ENCODE data around the gene KCNE1. TPM values are rescaled to one million over a fixed set of nuclear protein-coding genes. Genes with fewer than 3 reads are reported as not detected.

Gene KCNE1
- total and polyA plus RNA-seq, 4 donors, result 0.28 to 7.2 (median 2.5) TPM

GRCh38 chr21:34520764-34521508 lies 8.9 kb upstream of the KCNE1 start:
- Histone ChIP-seq H3K4me1 (ENCODE audit: control insufficient read depth in 1 of 2, insufficient read depth in 2 of 2, low read length in 2 of 2) (peaks cover 0 to 4% of the 10 kb centered on the region in 2 donors), H3K4me3 (ENCODE audit: low read length in 2 of 2) (no peak overlapping the region), H3K9me3 (ENCODE audit: control insufficient read depth, low read length) (no peaks in the 10 kb centered on the region), H3K27ac (ENCODE audit: low read depth in 1 of 2, low read length in 2 of 2) (no peak overlapping the region), H3K36me3 (ENCODE audit: control insufficient read depth in 1 of 2, insufficient read depth in 2 of 2, low read length in 1 of 2) (no peaks in the 10 kb centered on the region), H3K27me3 (ENCODE audit: control insufficient read depth in 1 of 2, insufficient read depth in 2 of 2, low read length in 1 of 2) (no peaks in the 10 kb centered on the region)
- intact Hi-C loops (cut with DNase I), result loop anchor here in 1 of 2 donors (5.0 kb wide), 2 partner anchors 41 to 81 kb away; no protein-coding TSS in a partner anchor
- DNase-seq, result peak; percentile 63 to 69
- ATAC-seq (ENCODE audit: low FRiP score), result no peak
- WGBS, 2 donors, result 93% methylated on average over 20 of the region's 20 CpGs

- H3K36me3 ChIP-seq (ENCODE audit: control insufficient read depth in 1 of 2, insufficient read depth in 2 of 2, low read length in 1 of 2), result no peaks in the 10 kb centered on the region
Measured at GRCh38 chr21:34520281-34520680, 8.3 kb upstream of the KCNE1 start.

GRCh38 chr21:34519694-34520093 lies 7.7 kb upstream of the KCNE1 start:
- peak overlapping the region in 1 of 2 donors; percentile 6 for H3K27ac ChIP-seq (ENCODE audit: low read depth in 1 of 2, low read length in 2 of 2)
- intact Hi-C loops (cut with DNase I), result loop anchor here in 1 of 2 donors (5.0 kb wide), 2 partner anchors 43 to 83 kb away; no protein-coding TSS in a partner anchor

More at GRCh38 chr21:34520281-34520680, 8.3 kb upstream of the KCNE1 start:
- H3K4me3 ChIP-seq (ENCODE audit: low read length in 2 of 2), result no peak overlapping the region
- H3K9me3 ChIP-seq (ENCODE audit: control insufficient read depth, low read length), result no peaks in the 10 kb centered on the region
- DNase-seq (no peak), ATAC-seq (ENCODE audit: low FRiP score) (no peak)
- no peaks in the 10 kb centered on the region for H3K27me3 ChIP-seq (ENCODE audit: control insufficient read depth in 1 of 2, insufficient read depth in 2 of 2, low read length in 1 of 2)
- no peak overlapping the region for H3K27ac ChIP-seq (ENCODE audit: low read depth in 1 of 2, low read length in 2 of 2)
- H3K4me1 ChIP-seq (ENCODE audit: control insufficient read depth in 1 of 2, insufficient read depth in 2 of 2, low read length in 2 of 2), result peaks cover 0 to 4% of the 10 kb centered on the region in 2 donors
- WGBS, 2 donors, result 88 to 89% methylated on average over 6 of the region's 6 CpGs
- intact Hi-C loops (cut with DNase I), result loop anchor here in 1 of 2 donors (5.0 kb wide), 2 partner anchors 42 to 82 kb away; no protein-coding TSS in a partner anchor

GRCh38 chr21:34519016-34519415 lies 7.0 kb upstream of the KCNE1 start:
- Histone ChIP-seq H3K4me3 (ENCODE audit: low read length in 2 of 2) (no peak overlapping the region), H3K36me3 (ENCODE audit: control insufficient read depth in 1 of 2, insufficient read depth in 2 of 2, low read length in 1 of 2) (no peaks in the 10 kb centered on the region), H3K27me3 (ENCODE audit: control insufficient read depth in 1 of 2, insufficient read depth in 2 of 2, low read length in 1 of 2) (no peaks in the 10 kb centered on the region), H3K4me1 (ENCODE audit: control insufficient read depth in 1 of 2, insufficient read depth in 2 of 2, low read length in 2 of 2) (peaks cover 0 to 4% of the 10 kb centered on the region in 2 donors), H3K9me3 (ENCODE audit: control insufficient read depth, low read length) (no peaks in the 10 kb centered on the region), H3K27ac (ENCODE audit: low read depth in 1 of 2, low read length in 2 of 2) (peak overlapping the region in 1 of 2 donors; percentile 47)
- 67 to 75% methylated on average over 4 of the region's 4 CpGs for WGBS, 2 donors
- intact Hi-C loops (cut with DNase I), result no loop called here
- DNase-seq (no peak), ATAC-seq (ENCODE audit: low FRiP score) (no peak)

More at GRCh38 chr21:34519694-34520093, 7.7 kb upstream of the KCNE1 start:
- Histone ChIP-seq H3K9me3 (ENCODE audit: control insufficient read depth, low read length) (no peaks in the 10 kb centered on the region), H3K4me3 (ENCODE audit: low read length in 2 of 2) (no peak overlapping the region), H3K36me3 (ENCODE audit: control insufficient read depth in 1 of 2, insufficient read depth in 2 of 2, low read length in 1 of 2) (no peaks in the 10 kb centered on the region), H3K4me1 (ENCODE audit: control insufficient read depth in 1 of 2, insufficient read depth in 2 of 2, low read length in 2 of 2) (peaks cover 0 to 4% of the 10 kb centered on the region in 2 donors), H3K27me3 (ENCODE audit: control insufficient read depth in 1 of 2, insufficient read depth in 2 of 2, low read length in 1 of 2) (no peaks in the 10 kb centered on the region)
- no peak for ATAC-seq (ENCODE audit: low FRiP score)
- 92 to 97% methylated on average over 8 of the region's 8 CpGs for WGBS, 2 donors
- DNase-seq, result peak in 1 of 2 donors; percentile 70

GRCh38 chr21:34518301-34518700 lies 6.3 kb upstream of the KCNE1 start:
- no peaks in the 10 kb centered on the region for H3K9me3 ChIP-seq (ENCODE audit: control insufficient read depth, low read length)
- H3K27ac ChIP-seq (ENCODE audit: low read depth in 1 of 2, low read length in 2 of 2), result peak overlapping the region; percentile 39 to 47
- no peak for DNase-seq
- H3K27me3 ChIP-seq (ENCODE audit: control insufficient read depth in 1 of 2, insufficient read depth in 2 of 2, low read length in 1 of 2), result no peaks in the 10 kb centered on the region
- peaks cover 0 to 4% of the 10 kb centered on the region in 2 donors for H3K4me1 ChIP-seq (ENCODE audit: control insufficient read depth in 1 of 2, insufficient read depth in 2 of 2, low read length in 2 of 2)
- 25 to 33% methylated on average over 5 of the region's 5 CpGs for WGBS, 2 donors
- no peaks in the 10 kb centered on the region for H3K36me3 ChIP-seq (ENCODE audit: control insufficient read depth in 1 of 2, insufficient read depth in 2 of 2, low read length in 1 of 2)
- intact Hi-C loops (cut with DNase I), result no loop called here
- H3K4me3 ChIP-seq (ENCODE audit: low read length in 2 of 2), result no peak overlapping the region
- ATAC-seq (ENCODE audit: low FRiP score), result no peak

DNA sequence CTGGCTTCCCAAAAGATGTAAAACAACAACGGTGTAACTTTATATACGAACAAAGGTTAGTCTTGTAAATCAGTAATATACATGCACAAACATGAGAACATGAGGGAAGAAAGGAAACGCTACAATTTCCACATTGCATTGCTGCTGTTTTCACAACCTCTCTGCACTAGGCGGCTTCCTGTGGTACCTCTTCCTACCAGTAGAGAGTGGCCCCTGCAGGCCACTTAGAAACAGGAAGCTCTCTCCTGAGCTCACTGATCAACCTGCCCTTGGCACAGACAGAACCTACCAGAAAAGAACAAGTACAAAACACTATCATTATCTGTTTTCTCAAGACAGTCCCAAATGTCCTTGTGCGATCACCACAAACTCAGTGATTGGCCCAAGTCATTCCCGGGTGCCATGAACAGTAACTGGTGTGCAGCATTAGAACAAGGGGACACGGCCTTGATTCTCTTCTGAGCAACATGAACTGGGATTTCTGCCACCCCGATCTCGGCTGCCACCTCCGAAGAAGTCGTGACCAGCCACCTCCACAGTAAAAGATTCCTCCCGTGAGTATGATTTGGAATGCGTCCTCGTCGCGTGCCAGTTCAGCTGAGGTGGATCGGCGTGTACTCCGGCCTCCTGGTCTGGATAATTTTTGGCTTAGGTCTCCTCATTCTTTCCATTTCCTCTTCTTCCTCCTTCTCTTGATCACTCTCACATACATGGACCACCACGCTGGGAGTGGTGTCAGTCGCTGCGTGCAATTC lies 5.7 kb upstream of the KCNE1 start:
- 63 to 66% methylated on average over 22 of the region's 22 CpGs for WGBS, 2 donors
- intact Hi-C loops (cut with DNase I), result no loop called here
- Histone ChIP-seq H3K36me3 (ENCODE audit: control insufficient read depth in 1 of 2, insufficient read depth in 2 of 2, low read length in 1 of 2) (no peaks in the 10 kb centered on the region), H3K27ac (ENCODE audit: low read depth in 1 of 2, low read length in 2 of 2) (no peak overlapping the region), H3K4me1 (ENCODE audit: control insufficient read depth in 1 of 2, insufficient read depth in 2 of 2, low read length in 2 of 2) (no peaks in the 10 kb centered on the region), H3K27me3 (ENCODE audit: control insufficient read depth in 1 of 2, insufficient read depth in 2 of 2, low read length in 1 of 2) (no peaks in the 10 kb centered on the region), H3K4me3 (ENCODE audit: low read length in 2 of 2) (no peak overlapping the region), H3K9me3 (ENCODE audit: control insufficient read depth, low read length) (no peaks in the 10 kb centered on the region)
- no peak for DNase-seq
- no peak for ATAC-seq (ENCODE audit: low FRiP score)

- no peaks in the 10 kb centered on the region for H3K36me3 ChIP-seq (ENCODE audit: control insufficient read depth in 1 of 2, insufficient read depth in 2 of 2, low read length in 1 of 2)
- intact Hi-C loops (cut with DNase I), result no loop called here
- H3K27ac ChIP-seq (ENCODE audit: low read depth in 1 of 2, low read length in 2 of 2), result no peak overlapping the region
- no peaks in the 10 kb centered on the region for H3K4me1 ChIP-seq (ENCODE audit: control insufficient read depth in 1 of 2, insufficient read depth in 2 of 2, low read length in 2 of 2)
- WGBS, 2 donors, result 88% methylated on average over 5 of the region's 5 CpGs
- ATAC-seq (ENCODE audit: low FRiP score), result no peak
- no peak overlapping the region for H3K4me3 ChIP-seq (ENCODE audit: low read length in 2 of 2)
- DNase-seq, result no peak
- H3K27me3 ChIP-seq (ENCODE audit: control insufficient read depth in 1 of 2, insufficient read depth in 2 of 2, low read length in 1 of 2), result no peaks in the 10 kb centered on the region
- no peaks in the 10 kb centered on the region for H3K9me3 ChIP-seq (ENCODE audit: control insufficient read depth, low read length)
Measured at GRCh38 chr21:34517039-34517438, 5.0 kb upstream of the KCNE1 start.

DNA sequence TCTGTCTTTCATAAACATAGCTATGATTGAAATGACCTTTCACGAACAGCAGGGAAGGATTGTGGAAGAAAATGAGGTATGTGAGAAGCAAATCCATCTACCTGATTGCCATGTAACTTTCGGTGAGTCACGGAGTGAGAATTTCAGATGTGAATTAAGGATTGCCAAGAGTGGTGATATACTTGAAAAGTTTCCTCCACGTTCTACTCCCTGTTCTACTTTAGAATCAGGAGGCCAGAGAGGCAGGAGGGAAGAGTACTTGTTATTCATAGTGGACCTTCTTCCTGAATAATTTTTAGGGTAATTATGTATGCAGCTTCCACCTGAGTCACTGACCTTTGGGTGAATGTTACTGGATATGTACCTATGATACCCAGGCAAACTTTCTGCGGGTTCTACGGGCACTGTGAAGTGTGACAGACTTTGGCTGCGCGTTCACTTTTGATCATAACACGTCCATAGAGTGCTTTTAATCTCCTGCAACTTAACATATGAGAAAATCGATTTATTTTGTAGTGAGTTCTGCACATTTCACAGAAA lies 2.6 kb upstream of the KCNE1 start:
- intact Hi-C loops (cut with DNase I), result no loop called here
- no peaks in the 10 kb centered on the region for H3K27me3 ChIP-seq (ENCODE audit: control insufficient read depth in 1 of 2, insufficient read depth in 2 of 2, low read length in 1 of 2)
- no peaks in the 10 kb centered on the region for H3K36me3 ChIP-seq (ENCODE audit: control insufficient read depth in 1 of 2, insufficient read depth in 2 of 2, low read length in 1 of 2)
- no peak overlapping the region for H3K27ac ChIP-seq (ENCODE audit: low read depth in 1 of 2, low read length in 2 of 2)
- ATAC-seq (ENCODE audit: low FRiP score), result no peak
- H3K4me1 ChIP-seq (ENCODE audit: control insufficient read depth in 1 of 2, insufficient read depth in 2 of 2, low read length in 2 of 2), result no peaks in the 10 kb centered on the region
- H3K9me3 ChIP-seq (ENCODE audit: control insufficient read depth, low read length), result no peaks in the 10 kb centered on the region
- H3K4me3 ChIP-seq (ENCODE audit: low read length in 2 of 2), result no peak overlapping the region
- 78 to 82% methylated on average over 10 of the region's 10 CpGs for WGBS, 2 donors
- DNase-seq, result no peak
